GM21529 (cell line): ENCODE measurements around the gene FIGN.

Experiments used
- ATAC-seq: cut with Tn5 transposase; IDR thresholded peaks from one replicate; pipeline ENCODE4 v1.9.1; 2021; ENCODE audit not compliant: unreplicated experiment

FIGN gene

DNA sequence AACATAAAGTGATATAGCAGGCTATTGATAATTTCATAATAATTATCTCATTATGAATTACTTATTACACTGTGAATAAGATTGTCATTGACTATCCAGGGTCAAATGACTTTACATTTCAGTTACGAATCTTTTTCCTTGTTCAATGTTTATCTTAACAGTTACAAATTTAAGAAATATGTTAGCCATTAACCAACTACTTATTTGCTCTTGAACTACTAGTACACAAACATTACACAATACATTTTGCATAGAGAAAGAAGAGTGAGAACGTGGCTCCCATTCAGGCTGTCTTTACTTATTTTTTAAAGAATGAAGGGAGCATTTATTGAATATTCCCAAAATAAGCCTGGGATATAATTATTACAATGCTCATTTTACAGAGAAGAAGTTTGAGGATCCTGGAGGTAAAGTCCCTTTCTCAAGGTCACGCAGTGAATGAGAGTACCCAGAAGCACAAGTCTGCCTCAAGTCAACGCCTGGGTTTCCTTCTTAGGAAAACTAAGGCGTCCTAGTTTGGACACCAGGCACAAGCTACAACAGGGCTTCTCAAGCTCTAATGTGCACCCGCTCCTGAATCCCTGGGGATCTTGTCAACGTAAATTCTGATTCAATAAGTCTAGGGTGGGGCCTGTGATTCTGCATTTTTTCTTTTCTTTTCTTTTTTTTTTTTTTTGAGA lies 164.2 kb downstream of the FIGN start:
- ATAC-seq: no peak

DNA sequence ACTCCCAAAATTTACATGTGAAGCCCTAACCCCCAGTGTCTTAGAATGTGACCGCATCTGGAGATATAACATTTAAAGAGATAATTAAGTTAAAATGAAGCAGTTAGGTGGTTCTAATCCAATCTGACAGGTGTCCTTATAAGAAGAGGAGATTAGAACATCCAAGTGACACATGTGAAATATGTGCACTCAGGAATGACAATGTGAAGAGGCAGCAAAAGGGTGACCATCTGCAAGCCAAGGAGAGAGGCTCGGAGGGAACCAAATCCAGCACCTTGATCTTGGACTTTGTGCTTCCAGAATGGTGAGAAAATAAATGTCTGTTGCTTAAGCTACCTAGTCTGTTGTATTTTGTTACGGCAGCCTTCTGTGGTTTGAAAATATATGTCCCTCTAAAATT lies 165.4 kb downstream of the FIGN start:
- ATAC-seq: no peak

DNA sequence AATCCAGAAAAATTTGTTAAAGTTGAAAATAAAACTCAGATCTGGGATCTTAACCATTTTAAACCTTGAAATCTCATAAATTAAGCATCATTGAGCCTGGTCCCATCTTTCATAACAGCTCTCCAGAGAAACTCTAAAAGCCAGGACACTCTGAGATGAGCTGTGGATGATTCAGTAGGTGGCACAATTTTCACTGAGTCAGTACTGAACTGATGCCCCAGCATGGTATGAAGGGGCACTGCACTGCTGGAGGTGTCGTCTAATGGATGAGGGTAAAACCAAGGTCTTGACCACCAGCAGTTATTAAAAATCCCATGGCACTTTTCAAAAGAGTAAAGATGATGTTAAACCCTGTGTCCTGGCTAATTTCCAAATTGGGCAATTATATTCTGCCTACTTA lies 170.6 kb downstream of the FIGN start:
- no peak for ATAC-seq

DNA sequence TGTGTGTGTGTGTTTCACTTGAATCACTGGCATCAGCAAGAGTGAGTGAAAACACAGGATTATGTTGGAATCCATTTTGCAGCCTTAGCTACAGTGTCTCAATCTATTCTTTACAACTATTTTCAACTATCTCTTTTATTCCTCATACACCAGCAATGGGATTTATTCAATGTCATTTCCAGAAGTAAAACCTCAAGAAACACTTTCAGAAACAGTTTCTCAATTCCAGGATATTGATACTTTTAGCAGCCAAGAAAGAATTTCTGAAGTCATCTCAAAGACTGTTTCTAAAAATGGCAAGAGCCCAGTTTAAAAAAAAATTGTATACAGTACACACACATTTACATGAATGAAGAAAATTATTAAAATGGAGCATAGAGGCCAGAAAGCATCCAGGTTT lies 171.6 kb downstream of the FIGN start:
- no peak for ATAC-seq

DNA sequence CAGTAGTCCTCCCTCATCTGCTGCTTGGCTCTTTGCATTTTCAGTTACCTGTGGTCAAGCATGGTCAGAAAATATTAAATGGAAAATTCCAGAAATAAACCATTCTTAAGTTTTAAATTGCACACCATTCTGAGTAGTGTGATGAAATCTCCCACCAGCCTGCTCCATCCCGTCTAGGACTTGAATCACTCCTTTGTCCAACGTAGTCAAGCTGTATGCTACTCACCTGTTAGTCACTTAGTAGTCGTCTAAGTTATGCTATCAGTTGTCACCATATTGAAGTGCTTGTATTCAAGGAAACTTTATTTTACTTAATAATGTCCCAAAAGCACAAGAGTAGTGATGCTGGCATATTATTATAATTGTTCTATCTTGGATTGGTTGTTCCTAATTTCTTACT lies 172.5 kb downstream of the FIGN start:
- no peak for ATAC-seq

DNA sequence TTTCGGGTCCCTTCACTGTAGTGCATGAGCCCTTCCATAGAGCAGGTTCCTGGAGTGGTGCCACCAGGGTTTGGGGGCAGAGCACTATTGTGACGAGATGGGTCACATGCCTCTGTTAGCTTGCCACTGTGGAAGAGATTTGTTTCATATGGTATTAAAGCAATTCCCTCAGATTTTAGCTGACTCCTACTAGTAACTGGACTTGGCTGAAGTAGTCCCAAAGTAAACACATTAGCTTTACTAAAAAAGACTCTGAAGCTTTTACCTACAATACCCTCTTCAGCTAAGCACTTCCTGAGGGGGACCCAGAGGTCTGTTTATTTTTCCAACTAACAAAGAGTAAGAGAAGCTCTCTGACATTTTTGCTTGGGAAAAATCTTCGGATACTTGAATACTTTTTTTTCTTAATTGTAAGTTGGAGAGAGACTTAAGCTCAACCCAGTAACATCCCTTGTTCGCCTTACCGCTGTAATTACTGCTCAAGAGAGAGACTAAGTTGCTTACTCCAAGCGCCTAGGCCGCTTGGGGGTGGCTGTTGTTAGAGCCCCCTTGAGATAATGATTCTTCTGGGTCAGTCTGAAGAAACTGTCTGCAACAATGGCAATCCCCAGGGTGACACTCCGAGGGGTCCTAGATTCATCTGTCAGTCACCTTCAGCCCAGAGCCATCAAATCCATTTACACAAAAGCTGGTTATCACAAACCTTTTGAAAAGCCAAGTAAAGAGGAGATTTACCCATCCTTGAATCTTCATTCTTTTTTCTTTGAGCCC lies 177.4 kb downstream of the FIGN start:
- no peak for ATAC-seq

DNA sequence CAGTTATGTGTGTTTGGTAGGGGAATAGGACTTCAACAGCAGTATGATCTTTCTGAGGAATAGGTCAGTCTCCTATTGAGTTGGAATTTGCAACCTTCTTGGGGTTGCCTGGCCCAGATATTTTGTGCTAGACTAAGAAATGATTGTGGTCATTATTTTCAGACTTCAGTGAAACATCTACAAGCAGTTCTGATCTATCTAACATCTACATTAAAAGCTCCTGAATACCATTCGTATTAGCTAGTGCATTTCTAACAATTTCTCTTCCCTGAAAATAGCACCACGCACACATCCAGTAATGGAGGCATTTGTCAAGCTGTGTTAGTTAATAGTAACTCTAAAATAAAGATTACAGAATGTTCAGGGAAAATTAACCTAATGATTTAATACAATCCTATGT lies 179.3 kb downstream of the FIGN start:
- ATAC-seq: no peak

DNA sequence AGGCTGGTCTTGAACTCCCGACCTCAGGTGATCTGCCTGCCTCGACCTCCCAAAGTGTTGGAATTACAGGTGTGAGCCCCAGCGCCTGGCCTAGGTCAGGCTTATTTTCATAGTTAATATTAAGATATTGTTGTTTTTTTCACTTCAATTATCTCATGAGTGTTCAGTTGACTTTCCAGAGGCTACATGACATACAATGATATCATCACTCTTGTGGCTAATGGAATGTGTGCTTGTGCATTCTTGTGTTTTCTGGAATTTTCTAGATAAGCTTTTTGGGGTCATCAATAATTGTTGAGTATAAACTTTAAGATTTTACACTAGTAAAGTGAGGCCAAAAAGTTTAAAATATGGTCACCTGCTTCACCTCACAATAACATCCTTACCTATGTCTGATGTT lies 180.9 kb downstream of the FIGN start:
- ATAC-seq: no peak

DNA sequence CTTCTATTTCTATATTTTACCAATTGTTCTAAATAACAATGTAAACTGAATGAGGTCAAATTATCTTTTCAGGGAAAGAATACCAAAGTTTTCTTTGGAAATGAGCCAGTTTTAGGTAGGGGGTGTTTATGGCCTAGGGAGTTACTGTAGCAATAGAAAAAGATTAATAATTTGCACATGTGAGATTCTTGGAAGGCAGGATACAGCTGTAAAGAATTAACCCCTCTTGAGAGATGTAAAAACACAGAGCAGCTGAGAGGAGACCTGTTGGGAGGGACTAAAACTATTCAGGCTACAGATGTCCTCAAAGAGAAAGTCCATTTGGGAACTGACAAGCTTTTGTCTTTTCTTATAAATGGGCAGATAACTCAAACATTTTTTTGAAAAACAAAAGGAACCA lies 182.2 kb downstream of the FIGN start:
- no peak for ATAC-seq

DNA sequence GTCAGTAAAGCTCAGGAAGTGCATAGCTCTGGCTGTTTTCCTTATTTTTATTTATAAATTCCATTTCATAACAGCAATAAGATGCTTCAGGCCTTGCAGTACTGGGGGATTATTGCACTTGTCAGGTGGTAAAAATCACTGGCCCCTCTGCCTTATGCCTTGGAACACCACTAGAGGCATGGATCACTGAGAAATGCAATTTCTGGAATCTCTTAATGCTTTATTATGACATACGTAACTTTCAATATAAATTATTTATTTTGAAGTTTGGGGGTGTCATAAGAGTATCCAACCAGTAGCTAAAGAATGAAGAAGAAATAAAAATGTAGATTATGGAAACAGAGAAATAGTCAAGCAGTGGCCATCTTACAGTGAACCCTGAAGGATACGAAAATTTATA lies 183.1 kb downstream of the FIGN start:
- ATAC-seq: no peak

DNA sequence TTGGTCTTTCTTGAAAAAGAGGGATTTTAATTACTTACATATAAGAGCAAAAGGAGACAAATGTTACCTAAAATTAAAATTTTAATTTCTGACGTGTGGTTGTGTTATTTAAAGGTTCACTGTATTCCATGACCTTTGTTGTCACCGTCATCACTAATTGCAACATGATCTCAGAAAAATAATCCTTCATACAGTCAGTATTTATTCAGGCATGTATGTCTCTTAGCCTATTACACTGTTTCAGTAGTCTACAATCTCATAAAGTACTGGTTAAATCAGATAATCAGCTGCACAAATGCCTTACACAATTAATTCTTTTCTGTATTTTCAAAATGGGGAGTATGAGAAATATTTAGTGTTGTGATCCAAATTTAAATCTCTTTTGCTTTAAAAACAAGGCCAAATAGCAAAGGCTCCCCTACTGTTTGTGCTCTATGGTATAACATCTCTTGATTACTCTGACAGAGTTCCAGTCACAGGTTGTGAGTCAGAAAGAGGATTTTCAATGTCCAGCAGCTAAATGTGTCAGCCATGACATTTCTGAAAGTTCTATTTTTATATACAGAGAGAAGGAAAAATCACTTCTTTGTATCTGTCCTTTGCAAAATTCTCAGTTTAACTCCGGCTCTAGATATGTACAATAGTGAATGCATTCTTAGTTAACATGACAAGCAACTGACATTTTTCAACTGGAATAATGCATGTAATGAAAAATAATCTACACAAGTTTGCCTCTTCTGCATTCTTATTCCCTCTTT lies 184.0 kb downstream of the FIGN start:
- ATAC-seq: no peak

DNA sequence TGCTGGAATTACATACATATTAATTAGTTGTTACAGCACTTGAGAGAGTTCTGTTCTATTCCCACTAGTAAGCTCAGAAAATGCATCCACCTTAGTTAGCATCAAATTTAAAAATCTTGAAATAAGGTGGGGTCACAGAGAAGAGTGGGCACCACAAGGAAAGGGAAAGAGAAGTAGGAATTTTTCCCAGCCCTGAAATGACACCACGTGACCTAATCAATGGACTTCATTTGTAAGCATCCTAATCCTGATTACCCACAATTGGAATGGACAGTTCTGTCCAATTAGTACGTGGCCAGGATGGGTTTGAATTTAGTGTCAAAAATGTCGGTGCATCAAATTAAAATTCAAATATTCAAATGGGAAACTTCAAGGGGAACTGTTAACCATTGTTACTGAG lies 186.8 kb downstream of the FIGN start:
- no peak for ATAC-seq
